Loucy (cell line): ENCODE results near the gene PILRA.
A peak's percentile ranks its signal among the peaks of the same experiment; 100 is the strongest.

ENCODE experiments used
- H2AFZ ChIP-seq: fragments of 200-600 bp; sonication (generic); 2 replicates; pipeline ENCODE4 v1.6.0; 2016; ENCODE audit warnings: antibody characterized with exemption, mild to moderate bottlenecking, low read length, moderate library complexity
- H3F3A ChIP-seq: fragments of 200-600 bp; 2 replicates; pipeline ENCODE4 v1.6.0; 2016; ENCODE audit warnings: antibody characterized with exemption, low read depth, mild to moderate bottlenecking
- H3K27me3 ChIP-seq: fragments of 200-600 bp; sonication (generic); 2 replicates; pipeline ENCODE4 v1.6.1; 2014; ENCODE audit warnings: low read length, mild to moderate bottlenecking; ENCODE audit not compliant: insufficient read depth, poor library complexity, severe bottlenecking
- H3K36me3 ChIP-seq: fragments of 200-600 bp; sonication (generic); 2 replicates; pipeline ENCODE4 v1.6.1; 2016; ENCODE audit warnings: low read length; ENCODE audit not compliant: insufficient read depth
- H3K4me1 ChIP-seq: fragments of 200-600 bp; sonication (generic); 2 replicates; pipeline ENCODE4 v1.5.1; 2014; ENCODE audit warnings: low read length, mild to moderate bottlenecking; ENCODE audit not compliant: insufficient read depth, poor library complexity, severe bottlenecking
- H3K4me2 ChIP-seq: fragments of 200-600 bp; sonication (generic); 2 replicates; pipeline ENCODE4 v1.6.0; 2014; ENCODE audit warnings: antibody characterized with exemption, low read length, low read depth, mild to moderate bottlenecking; ENCODE audit not compliant: poor library complexity, severe bottlenecking
- H3K4me3 ChIP-seq: fragments of 200-600 bp; sonication (generic); 2 replicates; pipeline ENCODE4 v1.5.1; 2014; ENCODE audit warnings: low read length, mild to moderate bottlenecking, mixed read lengths; ENCODE audit not compliant: poor library complexity, severe bottlenecking
- H3K79me2 ChIP-seq: fragments of 200-600 bp; sonication (generic); 2 replicates; pipeline ENCODE4 v1.6.1; 2014; ENCODE audit warnings: low read length; ENCODE audit not compliant: insufficient read depth
- H3K9ac ChIP-seq: fragments of 200-600 bp; sonication (generic); 2 replicates; pipeline ENCODE4 v1.6.0; 2014; ENCODE audit warnings: mild to moderate bottlenecking, low read depth, low read length, moderate library complexity; ENCODE audit not compliant: poor library complexity, severe bottlenecking
- H3K9me2 ChIP-seq: fragments of 200-600 bp; sonication (generic); replicated peaks from 2 replicates; pipeline ENCODE4 v1.6.1; 2016; ENCODE audit warnings: low read depth, low read length, mixed read lengths
- H3K9me3 ChIP-seq: fragments of 200-600 bp; sonication (generic); 2 replicates; pipeline ENCODE4 v1.6.1; 2014; ENCODE audit warnings: mild to moderate bottlenecking, antibody characterized with exemption, low read length, low read depth; ENCODE audit not compliant: insufficient read depth
- H4K20me1 ChIP-seq: fragments of 200-600 bp; sonication (generic); 2 replicates; pipeline ENCODE4 v1.6.0; 2014; ENCODE audit warnings: antibody characterized with exemption, low read length, mild to moderate bottlenecking; ENCODE audit not compliant: insufficient read depth, poor library complexity, severe bottlenecking
- CTCF ChIP-seq: fragments of 200-600 bp; sonication (generic); conservative IDR thresholded peaks from 2 replicates; pipeline ENCODE4 v1.5.1; 2014; ENCODE audit warnings: mild to moderate bottlenecking, antibody characterized with exemption, low read length
- EZH2phosphoT487 ChIP-seq: fragments of 200-600 bp; IDR thresholded peaks from 2 replicates; pipeline ENCODE4 v1.6.1; 2018; ENCODE audit warnings: antibody characterized with exemption, mild to moderate bottlenecking, moderate library complexity, borderline replicate concordance

The PILRA gene

GRCh38 chr7:100400041-100400440 is 26.8 kb downstream of the PILRA start:
- Histone ChIP-seq H3K9me3 (no peaks in the 10 kb centered on the region), H3K27me3 (no peaks in the 10 kb centered on the region), H3K79me2 (no peaks in the 10 kb centered on the region), H3K4me1 (no peaks in the 10 kb centered on the region), H2AFZ (no peak overlapping the region), H3K9me2 (no peaks in the 10 kb centered on the region), H3K36me3 (no peaks in the 10 kb centered on the region), H3K4me3 (no peak overlapping the region), H3K9ac (no peak overlapping the region), H4K20me1 (no peaks in the 10 kb centered on the region), H3K4me2 (no peak overlapping the region), H3F3A (no peaks in the 10 kb centered on the region)
- TF ChIP-seq EZH2phosphoT487, result no peak

DNA sequence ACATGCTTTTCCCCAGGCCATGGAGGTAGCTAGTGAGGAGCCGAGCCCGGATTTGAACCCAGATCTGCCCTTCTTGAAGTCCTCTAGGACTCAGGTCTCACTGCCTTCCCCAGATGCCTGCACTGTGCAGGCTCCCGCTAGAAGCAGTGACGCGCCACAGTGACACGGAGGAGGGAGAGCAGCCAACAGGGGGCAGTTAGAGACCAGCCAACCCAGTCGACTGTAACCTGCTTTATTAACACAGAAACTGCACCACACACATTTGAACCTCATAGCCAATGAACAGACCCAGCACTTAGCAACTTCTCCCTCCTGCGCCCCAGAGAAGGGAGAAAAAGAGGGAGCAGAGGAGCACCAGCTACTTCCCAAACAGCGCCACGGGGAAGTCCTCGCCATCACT is 27.4 kb downstream of the PILRA start:
- Histone ChIP-seq H3F3A (no peaks in the 10 kb centered on the region), H3K36me3 (no peaks in the 10 kb centered on the region), H3K4me1 (no peaks in the 10 kb centered on the region), H3K27me3 (no peaks in the 10 kb centered on the region), H3K9ac (no peak overlapping the region), H3K4me3 (no peak overlapping the region), H3K9me3 (no peaks in the 10 kb centered on the region), H3K9me2 (no peaks in the 10 kb centered on the region), H3K4me2 (no peak overlapping the region), H3K79me2 (no peaks in the 10 kb centered on the region), H4K20me1 (no peaks in the 10 kb centered on the region), H2AFZ (no peak overlapping the region)
- TF ChIP-seq EZH2phosphoT487, result no peak
- TF ChIP-seq CTCF, result peak; percentile 61

- Histone ChIP-seq H3K9ac (no peak overlapping the region), H2AFZ (no peak overlapping the region), H4K20me1 (no peaks in the 10 kb centered on the region), H3K4me3 (no peak overlapping the region), H3K4me1 (no peaks in the 10 kb centered on the region), H3K36me3 (no peaks in the 10 kb centered on the region), H3K27me3 (no peaks in the 10 kb centered on the region), H3K4me2 (no peak overlapping the region), H3K79me2 (no peaks in the 10 kb centered on the region), H3K9me3 (no peaks in the 10 kb centered on the region), H3K9me2 (no peaks in the 10 kb centered on the region), H3F3A (no peaks in the 10 kb centered on the region)
- TF ChIP-seq EZH2phosphoT487, result no peak
- no peak for TF ChIP-seq CTCF
These were observed 28.5 kb downstream of the PILRA start for GRCh38 chr7:100401811-100402210.

GRCh38 chr7:100402241-100402640 is 29.0 kb downstream of the PILRA start:
- H2AFZ ChIP-seq, result no peak overlapping the region
- H3K27me3 ChIP-seq, result no peaks in the 10 kb centered on the region
- no peak overlapping the region for H3K4me2 ChIP-seq
- H3K79me2 ChIP-seq, result no peaks in the 10 kb centered on the region
- no peaks in the 10 kb centered on the region for H3K36me3 ChIP-seq
- no peak overlapping the region for H3K9ac ChIP-seq
- no peak overlapping the region for H3K4me3 ChIP-seq
- no peak for TF ChIP-seq EZH2phosphoT487
- TF ChIP-seq CTCF, result no peak
- H3K9me3 ChIP-seq, result no peaks in the 10 kb centered on the region
- no peaks in the 10 kb centered on the region for H3K9me2 ChIP-seq
- no peaks in the 10 kb centered on the region for H3K4me1 ChIP-seq
- no peaks in the 10 kb centered on the region for H4K20me1 ChIP-seq
- H3F3A ChIP-seq, result no peaks in the 10 kb centered on the region
